Fibroblast of lung (primary cell): ENCODE results near the gene SULT1C4. TPM values are rescaled to one million over a fixed set of nuclear protein-coding genes. Genes with fewer than 3 reads are reported as not detected.
A peak's percentile ranks its signal among the peaks of the same experiment; 100 is the strongest.

Experiments
- DNase-seq, 2 donors: peaks; one replicate each; pipeline versions ENCODE4 v3.0.0 to v3.0.0-alpha.2; 2010; ENCODE audit warnings: low read depth in 2 of 2
- H2AFZ ChIP-seq: 2 replicates; pipeline ENCODE4 v1.5.1; 2012; ENCODE audit warnings: low read length, control low read depth, inconsistent platforms
- H3K27ac ChIP-seq: 2 replicates; pipeline ENCODE4 v1.5.1; 2011; ENCODE audit warnings: low read length, control low read depth; ENCODE audit not compliant: insufficient read depth
- H3K27me3 ChIP-seq: 2 replicates; pipeline ENCODE4 v1.5.1; 2011; ENCODE audit warnings: mild to moderate bottlenecking, low read length; ENCODE audit not compliant: control insufficient read depth, insufficient read depth
- H3K36me3 ChIP-seq: 2 replicates; pipeline ENCODE4 v1.5.1; 2011; ENCODE audit warnings: low read length; ENCODE audit not compliant: control insufficient read depth, insufficient read depth
- H3K4me1 ChIP-seq: 2 replicates; pipeline ENCODE4 v1.5.1; 2011; ENCODE audit warnings: low read length; ENCODE audit not compliant: control insufficient read depth, insufficient read depth; ENCODE audit errors: extremely low read depth
- H3K4me2 ChIP-seq: 2 replicates; pipeline ENCODE4 v1.5.1; 2011; ENCODE audit warnings: low read length, control low read depth; ENCODE audit not compliant: insufficient read depth; ENCODE audit errors: extremely low read depth
- H3K4me3 ChIP-seq, 4 experiments: fragments of 200-600 bp in 1 of 4; sonication (generic) in 1 of 4; replicated peaks in 1 of 4; 2 replicates each; pipeline ENCODE4 v1.5.1; 2011 to 2016; ENCODE audit warnings: low read length in 4 of 4, low read depth in 3 of 4, mild to moderate bottlenecking in 3 of 4, control low read depth in 2 of 4, inconsistent platforms in 1 of 4, mixed read lengths in 1 of 4; ENCODE audit not compliant: insufficient read depth in 1 of 4; ENCODE audit errors: control extremely low read depth in 1 of 4
- H3K79me2 ChIP-seq: 2 replicates; pipeline ENCODE4 v1.5.1; 2012; ENCODE audit warnings: mild to moderate bottlenecking, low read length, inconsistent platforms; ENCODE audit not compliant: control insufficient read depth, insufficient read depth
- H3K9ac ChIP-seq: 2 replicates; pipeline ENCODE4 v1.5.1; 2011; ENCODE audit warnings: mild to moderate bottlenecking, low read length, control low read depth; ENCODE audit not compliant: insufficient read depth
- H3K9me3 ChIP-seq: 2 replicates; pipeline ENCODE4 v1.5.1; 2012; ENCODE audit warnings: low read depth, low read length; ENCODE audit not compliant: control insufficient read depth, insufficient read depth
- H4K20me1 ChIP-seq: 2 replicates; pipeline ENCODE4 v1.5.1; 2011; ENCODE audit warnings: low read length; ENCODE audit not compliant: control insufficient read depth, insufficient read depth; ENCODE audit errors: extremely low read depth
- CTCF ChIP-seq, 2 donors: IDR thresholded peaks in 1 of 2; conservative IDR thresholded peaks in 1 of 2; 1 replicate in 1 of 2; 2 replicates in 1 of 2; pipeline ENCODE4 v1.5.1; 2011 to 2012; ENCODE audit warnings: low read length in 2 of 2, control low read depth in 1 of 2, inconsistent platforms in 1 of 2, low read depth in 1 of 2, mild to moderate bottlenecking in 1 of 2
- EZH2 ChIP-seq: IDR thresholded peaks from 2 replicates; pipeline ENCODE4 v1.5.1; 2012; ENCODE audit warnings: low read length, control low read depth, mild to moderate bottlenecking; ENCODE audit errors: missing control alignments
- polyA plus RNA-seq, 2 donors: library from polyadenylated mRNA; depleted of rRNA in 1 of 2; stranded (reverse) in 1 of 2; unstranded in 1 of 2; fragments of >200 nt; gene quantifications; 2 replicates each; pipeline ENCODE4 v1.2.1, GENCODE V29; 2011 to 2012; ENCODE audit warnings: missing spikeins in 1 of 2
- total RNA-seq: library from RNA; depleted of rRNA; stranded (reverse); fragments of >200 nt; gene quantifications from 2 replicates; pipeline ENCODE4 v1.2.1, GENCODE V29; 2014

SULT1C4 gene
- total and polyA plus RNA-seq, 2 donors (not counting 1 experiment from before 2014, with no cell fraction given) = 0.14 to 0.50 TPM

GRCh38 chr2:108382196-108382595 lies 4.4 kb downstream of the SULT1C4 start:
- no peaks in the 10 kb centered on the region for H3K27me3 ChIP-seq
- no peak overlapping the region for H3K9ac ChIP-seq
- H2AFZ ChIP-seq = no peak overlapping the region
- no peak overlapping the region for H3K4me2 ChIP-seq
- no peak overlapping the region for H3K4me3 ChIP-seq
- H3K9me3 ChIP-seq = no peaks in the 10 kb centered on the region
- no peaks in the 10 kb centered on the region for H3K79me2 ChIP-seq
- H3K4me1 ChIP-seq = no peaks in the 10 kb centered on the region
- DNase-seq = no peak
- TF ChIP-seq EZH2 (no peak), CTCF (conservative IDR thresholded peaks at IDR 0.05 in 1 of 2, IDR thresholded peaks at IDR 0.05 in 1 of 2; ENCODE audit: low read depth in 1 of 2, low read length in 2 of 2) (no peak)
- H4K20me1 ChIP-seq = no peaks in the 10 kb centered on the region
- H3K36me3 ChIP-seq = no peaks in the 10 kb centered on the region
- H3K27ac ChIP-seq = no peak overlapping the region

- H3K9me3 ChIP-seq = no peaks in the 10 kb centered on the region
- no peak overlapping the region for H3K27ac ChIP-seq
- H3K4me2 ChIP-seq = no peak overlapping the region
- DNase-seq = peak in 1 of 2 donors; percentile 27
- H3K27me3 ChIP-seq = no peaks in the 10 kb centered on the region
- H3K79me2 ChIP-seq = no peaks in the 10 kb centered on the region
- TF ChIP-seq CTCF (conservative IDR thresholded peaks at IDR 0.05 in 1 of 2, IDR thresholded peaks at IDR 0.05 in 1 of 2; ENCODE audit: low read depth in 1 of 2, low read length in 2 of 2) = no peak
- TF ChIP-seq EZH2 = no peak
- H4K20me1 ChIP-seq = no peaks in the 10 kb centered on the region
- H3K4me3 ChIP-seq = no peak overlapping the region
- no peaks in the 10 kb centered on the region for H3K36me3 ChIP-seq
- H3K9ac ChIP-seq = no peak overlapping the region
- H2AFZ ChIP-seq = no peak overlapping the region
- no peaks in the 10 kb centered on the region for H3K4me1 ChIP-seq
Measured at GRCh38 chr2:108383146-108383830, 5.5 kb downstream of the SULT1C4 start.

GRCh38 chr2:108384662-108385393 lies 7.1 kb downstream of the SULT1C4 start:
- TF ChIP-seq EZH2 = no peak
- TF ChIP-seq CTCF (conservative IDR thresholded peaks at IDR 0.05 in 1 of 2, IDR thresholded peaks at IDR 0.05 in 1 of 2; ENCODE audit: low read depth in 1 of 2, low read length in 2 of 2) = no peak
- Histone ChIP-seq H2AFZ (no peak overlapping the region), H3K27ac (no peak overlapping the region), H3K4me2 (no peak overlapping the region), H4K20me1 (no peaks in the 10 kb centered on the region), H3K36me3 (no peaks in the 10 kb centered on the region), H3K4me1 (no peaks in the 10 kb centered on the region), H3K79me2 (no peaks in the 10 kb centered on the region), H3K4me3 (no peak overlapping the region), H3K9me3 (no peaks in the 10 kb centered on the region), H3K27me3 (no peaks in the 10 kb centered on the region), H3K9ac (no peak overlapping the region)
- DNase-seq = no peak
